Astrocyte of the cerebellum (primary cell): ENCODE results near the gene ASB15.

Experiments
- DNase-seq: peaks from one replicate; pipeline ENCODE4 v3.0.0-alpha.2; 2011; ENCODE audit warnings: low read depth
- H3K4me3 ChIP-seq: 2 replicates; pipeline ENCODE4 v1.5.1; 2011; ENCODE audit warnings: mild to moderate bottlenecking, low read depth, low read length, moderate library complexity
- in situ Hi-C: cut with HindIII; loops from 2 replicates; pipeline ENCODE4 v1.10.0; 2017; ENCODE audit warnings: low sequenced_read_pairs
- TF ChIP-seq, protein P1 (sequence below): IDR thresholded peaks from 2 replicates; pipeline ENCODE4 v1.5.1; 2012; ENCODE audit warnings: low read length, low read depth, moderate library complexity, mild to moderate bottlenecking; ENCODE audit errors: missing control alignments

ASB15 gene

DNA sequence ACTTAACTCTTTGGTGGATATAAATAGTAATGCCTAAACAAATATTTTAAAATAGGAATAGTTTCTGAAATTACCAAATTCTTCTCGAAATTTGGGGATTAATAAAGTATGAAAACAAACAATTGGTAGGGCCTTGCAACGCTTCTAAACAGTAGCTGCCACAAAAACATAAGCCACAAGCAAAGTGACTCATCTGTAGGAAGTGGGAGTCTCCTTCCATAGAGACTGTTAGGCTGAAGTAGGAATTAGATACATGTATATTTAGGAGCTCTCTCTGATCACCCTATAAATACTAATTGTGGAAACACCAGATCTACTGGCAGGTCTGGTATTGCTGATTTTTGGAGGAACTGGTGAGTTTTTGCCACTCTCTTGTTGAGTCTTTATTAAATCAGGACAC lies 48.3 kb downstream of the ASB15 start:
- TF ChIP-seq, protein P1, sequence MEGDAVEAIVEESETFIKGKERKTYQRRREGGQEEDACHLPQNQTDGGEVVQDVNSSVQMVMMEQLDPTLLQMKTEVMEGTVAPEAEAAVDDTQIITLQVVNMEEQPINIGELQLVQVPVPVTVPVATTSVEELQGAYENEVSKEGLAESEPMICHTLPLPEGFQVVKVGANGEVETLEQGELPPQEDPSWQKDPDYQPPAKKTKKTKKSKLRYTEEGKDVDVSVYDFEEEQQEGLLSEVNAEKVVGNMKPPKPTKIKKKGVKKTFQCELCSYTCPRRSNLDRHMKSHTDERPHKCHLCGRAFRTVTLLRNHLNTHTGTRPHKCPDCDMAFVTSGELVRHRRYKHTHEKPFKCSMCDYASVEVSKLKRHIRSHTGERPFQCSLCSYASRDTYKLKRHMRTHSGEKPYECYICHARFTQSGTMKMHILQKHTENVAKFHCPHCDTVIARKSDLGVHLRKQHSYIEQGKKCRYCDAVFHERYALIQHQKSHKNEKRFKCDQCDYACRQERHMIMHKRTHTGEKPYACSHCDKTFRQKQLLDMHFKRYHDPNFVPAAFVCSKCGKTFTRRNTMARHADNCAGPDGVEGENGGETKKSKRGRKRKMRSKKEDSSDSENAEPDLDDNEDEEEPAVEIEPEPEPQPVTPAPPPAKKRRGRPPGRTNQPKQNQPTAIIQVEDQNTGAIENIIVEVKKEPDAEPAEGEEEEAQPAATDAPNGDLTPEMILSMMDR = no peak
- DNase-seq = no peak
- H3K4me3 ChIP-seq = no peak overlapping the region
- in situ Hi-C loops = no loop called here

GRCh38 chr7:123650595-123650994 lies 49.0 kb downstream of the ASB15 start:
- in situ Hi-C loops = no loop called here
- TF ChIP-seq, protein P1 = no peak

DNA sequence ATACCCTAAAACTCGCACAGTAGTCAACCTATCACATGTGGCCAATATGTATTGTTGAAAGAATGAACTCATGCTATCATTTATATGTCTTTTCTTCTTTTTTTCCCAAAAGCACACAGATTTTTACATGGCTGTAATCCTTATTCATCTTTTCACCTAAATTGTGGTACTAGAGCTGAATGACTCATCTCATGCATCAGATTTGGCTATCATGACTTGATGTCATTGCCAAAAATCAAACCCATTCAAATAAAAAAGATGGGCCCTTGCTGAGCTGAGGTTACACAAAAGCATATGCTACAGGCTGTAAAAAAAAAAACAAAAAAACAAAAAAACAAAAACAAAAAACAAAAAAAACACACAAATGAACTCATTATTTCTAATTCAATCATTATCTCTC lies 50.8 kb downstream of the ASB15 start:
- peak; percentile 33 for DNase-seq
- in situ Hi-C loops = no loop called here
- H3K4me3 ChIP-seq = no peak overlapping the region
- TF ChIP-seq, protein P1 = no peak

More at GRCh38 chr7:123650595-123650994, 49.0 kb downstream of the ASB15 start:
- no peak for DNase-seq
- H3K4me3 ChIP-seq = no peak overlapping the region

DNA sequence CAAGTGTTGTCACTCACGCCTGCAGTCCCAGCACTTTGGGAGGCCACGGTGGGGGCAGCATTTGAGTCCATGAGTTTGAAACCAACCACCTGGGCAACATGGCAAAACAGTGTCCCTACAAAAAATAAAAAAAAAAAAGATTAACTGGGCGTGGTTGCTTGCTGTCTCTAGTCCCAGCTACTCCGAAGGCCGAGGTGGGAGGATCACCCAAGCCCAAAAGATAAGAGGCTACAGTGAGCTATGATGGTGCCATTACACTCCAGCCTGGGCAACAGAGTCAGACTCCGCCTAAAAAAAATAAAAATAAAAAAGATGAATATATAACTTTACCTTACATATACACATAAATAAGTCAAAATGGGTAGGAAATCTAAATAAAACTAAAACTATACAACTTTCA lies 51.5 kb downstream of the ASB15 start:
- in situ Hi-C loops = no loop called here
- TF ChIP-seq, protein P1 = no peak

DNA sequence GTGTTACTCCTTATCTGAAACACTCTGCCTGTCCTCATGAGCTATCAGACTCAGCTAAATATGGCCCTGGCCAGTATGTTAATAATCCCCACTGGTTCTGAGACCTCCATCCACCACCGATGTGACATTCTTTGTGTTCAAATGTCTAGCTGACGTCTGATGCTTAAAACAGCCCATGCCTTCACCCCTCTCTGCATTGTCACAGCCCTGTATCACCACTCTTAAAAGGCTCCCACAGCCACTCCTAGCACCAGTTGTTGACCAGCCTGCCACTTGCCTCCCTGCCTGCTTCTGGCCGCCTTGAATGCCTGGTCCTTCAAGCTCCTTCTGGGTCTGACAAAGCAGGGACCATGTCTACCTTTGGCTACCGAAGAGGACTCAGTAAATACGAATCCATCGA lies 54.0 kb downstream of the ASB15 start, which contains the start of gene LMOD2:
TSS of gene LMOD2 (plus strand) at position 253 of the 400 bp plus-strand sequence. CDS start at position 351, 98 bp downstream.
- in situ Hi-C loops = no loop called here
- no peak within 1 kb of the TSS for H3K4me3 ChIP-seq
- TF ChIP-seq, protein P1 = no peak
- no peak for DNase-seq

More for the DNA sequence above, 51.5 kb downstream of the ASB15 start:
- DNase-seq = no peak
- no peak overlapping the region for H3K4me3 ChIP-seq

- in situ Hi-C loops = no loop called here
- DNase-seq = no peak
- H3K4me3 ChIP-seq = no peak overlapping the region
- TF ChIP-seq, protein P1 = no peak
Measured at GRCh38 chr7:123656544-123657303, 55.1 kb downstream of the ASB15 start.
